ENCODE results near the gene KCTD2.

GRCh38 chr17:75064460-75064859 lies 17.4 kb downstream of the KCTD2 start:
- TF ChIP-seq CTCF (IDR thresholded peaks at IDR 0.05) (no peak), POLR2A (IDR thresholded peaks at IDR 0.05) (no peak)

Data from lower leg skin (tissue), 3 donors.